OCI-LY7 (cell line): ENCODE results near the gene PSPC1. TPM values are rescaled to one million over a fixed set of nuclear protein-coding genes. Genes with fewer than 3 reads are reported as not detected.

Experiments used
- BruUV-seq: library from RNA; stranded (reverse); fragments of 400-500 nt; replicated peaks from 2 replicates; lab custom pipeline; 2021; lab: Mats Ljungman, UMichigan
- CTCF ChIA-PET: fragments of 300-600 bp; sonication (Branson Sonifier 250); formaldehyde crosslinking; loops from one replicate; lab custom pipeline; 2022; ENCODE audit warnings: antibody characterized with exemption; ENCODE audit not compliant: unreplicated experiment; lab: Charles Lee
- POLR2A ChIA-PET: fragments of 300-600 bp; sonication (Branson Sonifier 250); formaldehyde crosslinking; loops from one replicate; lab custom pipeline; 2022; ENCODE audit warnings: antibody characterized with exemption; lab: Charles Lee
- DNase-seq: peaks from one replicate; pipeline ENCODE4 v3.0.0-alpha.2; 2015; ENCODE audit warnings: low spot score
- H2AFZ ChIP-seq: fragments of 200-600 bp; sonication (generic), shearing (Covaris generic); 2 replicates; pipeline ENCODE4 v1.6.1; 2014; ENCODE audit warnings: mild to moderate bottlenecking, antibody characterized with exemption, low read length, moderate library complexity
- H3K27ac ChIP-seq: fragments of 200-600 bp; sonication (generic); 2 replicates; pipeline ENCODE4 v1.5.1; 2014; ENCODE audit warnings: mixed run types, low read depth, mild to moderate bottlenecking, moderate library complexity, low read length, inconsistent platforms; ENCODE audit not compliant: poor library complexity, severe bottlenecking
- H3K36me3 ChIP-seq: fragments of 200-600 bp; sonication (generic); 2 replicates; pipeline ENCODE4 v1.6.1; 2014; ENCODE audit warnings: mild to moderate bottlenecking, antibody characterized with exemption, low read length, moderate library complexity, mixed read lengths; ENCODE audit not compliant: insufficient read depth
- H3K4me1 ChIP-seq: fragments of 200-600 bp; sonication (generic); 2 replicates; pipeline ENCODE4 v1.5.1; 2014; ENCODE audit warnings: mild to moderate bottlenecking, low read length; ENCODE audit not compliant: insufficient read depth, poor library complexity, severe bottlenecking
- H3K4me2 ChIP-seq: fragments of 200-600 bp; sonication (generic); 2 replicates; pipeline ENCODE4 v1.6.1; 2014; ENCODE audit warnings: mild to moderate bottlenecking, low read length
- H3K4me3 ChIP-seq: fragments of 200-600 bp; sonication (generic); 2 replicates; pipeline ENCODE4 v1.5.1; 2014; ENCODE audit warnings: mild to moderate bottlenecking, low read depth, low read length; ENCODE audit not compliant: poor library complexity, severe bottlenecking
- H3K79me2 ChIP-seq: fragments of 200-600 bp; sonication (generic); 2 replicates; pipeline ENCODE4 v1.6.1; 2016; ENCODE audit warnings: low read depth, mild to moderate bottlenecking, low read length, moderate library complexity, mixed read lengths; ENCODE audit not compliant: insufficient read depth
- H3K9me2 ChIP-seq: fragments of 200-600 bp; sonication (generic); 2 replicates; pipeline ENCODE4 v1.6.1; 2016; ENCODE audit warnings: mild to moderate bottlenecking, low read length, mixed read lengths; ENCODE audit not compliant: insufficient read depth
- H3K9me3 ChIP-seq: fragments of 200-600 bp; sonication (generic); 2 replicates; pipeline ENCODE4 v1.6.1; 2014; ENCODE audit warnings: mild to moderate bottlenecking, mixed run types, low read length, mixed read lengths
- H4K20me1 ChIP-seq: fragments of 200-600 bp; sonication (generic); 2 replicates; pipeline ENCODE4 v1.6.1; 2014; ENCODE audit warnings: mild to moderate bottlenecking, antibody characterized with exemption, low read length, moderate library complexity, mixed read lengths; ENCODE audit not compliant: insufficient read depth
- CTCF ChIP-seq: fragments of 200-600 bp; sonication (generic); conservative IDR thresholded peaks from 2 replicates; pipeline ENCODE4 v1.5.1; 2014; ENCODE audit warnings: mild to moderate bottlenecking, antibody characterized with exemption, low read length, moderate library complexity, mixed read lengths
- EZH2phosphoT487 ChIP-seq: fragments of 200-600 bp; sonication (generic); IDR thresholded peaks from 2 replicates; pipeline ENCODE4 v1.6.1; 2018; ENCODE audit warnings: low read depth, borderline replicate concordance, mild to moderate bottlenecking, mixed run types, antibody characterized with exemption, low read length, moderate library complexity, mixed read lengths
- intact Hi-C: fragments of 100-400 bp; cut with micrococcal nuclease; formaldehyde crosslinking; loops from one replicate; pipeline ENCODE4 v1.10.0; 2022; ENCODE audit not compliant: unreplicated experiment
- total RNA-seq, 2 experiments: library from RNA; depleted of rRNA in 1 of 2; stranded (reverse); fragments of >200 nt in 1 of 2; shearing (Covaris generic) in 1 of 2; gene quantifications; 2 replicates each; pipeline ENCODE4 v1.2.3, GENCODE V29; 2014 to 2022

PSPC1 gene
- total RNA-seq, 2 experiments from 2014 or later: 91.5 to 115 TPM

- no peak for TF ChIP-seq CTCF
- TF ChIP-seq EZH2phosphoT487: no peak
- H3K4me1 ChIP-seq: no peaks in the 10 kb centered on the region
- no peak overlapping the region for H2AFZ ChIP-seq
- H3K27ac ChIP-seq: no peak overlapping the region
- no peaks in the 10 kb centered on the region for H3K9me3 ChIP-seq
- BruUV-seq: no TSS peak
- H3K4me2 ChIP-seq: no peak overlapping the region
- H3K36me3 ChIP-seq: peaks cover 99% of the 10 kb centered on the region
- H3K79me2 ChIP-seq: peaks cover 100% of the 10 kb centered on the region
- CTCF ChIA-PET: no interaction called here
- no peak overlapping the region for H3K4me3 ChIP-seq
- intact Hi-C loops: no loop called here
- peaks cover 7% of the 10 kb centered on the region for H4K20me1 ChIP-seq
- H3K9me2 ChIP-seq: no peaks in the 10 kb centered on the region
- no peak for DNase-seq
- POLR2A ChIA-PET: interaction anchor here (0.7 to 1.6 kb wide), 4 partner anchors 8 to 45 kb away, joined by 3 to 4 read pairs (median 4); partner anchors contain the start of gene PSPC1
Measured at GRCh38 chr13:19766591-19766990, 16.2 kb downstream of the PSPC1 start.

DNA sequence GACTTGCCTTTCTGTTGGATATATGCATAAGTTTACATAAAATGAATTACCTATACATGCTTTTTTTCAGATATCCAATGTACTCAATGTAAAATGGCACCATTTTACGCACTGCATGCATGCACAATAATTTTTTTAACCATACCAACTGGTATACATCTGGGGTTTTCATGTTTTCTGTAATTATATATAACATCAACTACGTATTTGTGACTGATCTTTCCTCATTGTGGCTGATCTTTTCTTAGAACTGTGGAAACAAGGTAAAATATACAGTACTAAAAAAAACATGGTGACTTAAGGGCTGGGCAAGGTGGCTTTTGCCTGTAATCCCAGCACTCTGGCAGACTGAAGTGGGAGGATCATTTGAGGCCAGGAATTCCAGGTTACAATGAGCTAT is 18.5 kb downstream of the PSPC1 start:
- H3K4me1 ChIP-seq: no peaks in the 10 kb centered on the region
- H3K4me3 ChIP-seq: no peak overlapping the region
- H2AFZ ChIP-seq: no peak overlapping the region
- BruUV-seq: no TSS peak
- ChIA-PET POLR2A (interaction anchor here (1.1 to 1.2 kb wide), 2 partner anchors 13 to 17 kb away, joined by 3 to 6 read pairs; no protein-coding TSS in a partner anchor), CTCF (interaction anchor here (0.5 to 0.6 kb wide), 2 partner anchors 17 to 358 kb away, joined by 3 to 4 read pairs; no protein-coding TSS in a partner anchor)
- intact Hi-C loops: no loop called here
- no peaks in the 10 kb centered on the region for H3K9me2 ChIP-seq
- peaks cover 100% of the 10 kb centered on the region for H3K79me2 ChIP-seq
- no peak overlapping the region for H3K4me2 ChIP-seq
- no peak for TF ChIP-seq CTCF
- DNase-seq: no peak
- H3K9me3 ChIP-seq: no peaks in the 10 kb centered on the region
- H3K27ac ChIP-seq: no peak overlapping the region
- peaks cover 12% of the 10 kb centered on the region for H4K20me1 ChIP-seq
- peaks cover 100% of the 10 kb centered on the region for H3K36me3 ChIP-seq

GRCh38 chr13:19763618-19764017 is 19.1 kb downstream of the PSPC1 start:
- H3K4me2 ChIP-seq: no peak overlapping the region
- H3K27ac ChIP-seq: no peak overlapping the region
- no peaks in the 10 kb centered on the region for H3K9me2 ChIP-seq
- no TSS peak for BruUV-seq
- DNase-seq: no peak
- no peaks in the 10 kb centered on the region for H3K4me1 ChIP-seq
- TF ChIP-seq EZH2phosphoT487 (no peak), CTCF (no peak)
- H3K9me3 ChIP-seq: peaks cover 6% of the 10 kb centered on the region; the same call in 1 of the 2 replicates
- H4K20me1 ChIP-seq: peaks cover 16% of the 10 kb centered on the region
- no peak overlapping the region for H3K4me3 ChIP-seq
- peaks cover 100% of the 10 kb centered on the region for H3K79me2 ChIP-seq
- intact Hi-C loops: no loop called here
- no peak overlapping the region for H2AFZ ChIP-seq
- H3K36me3 ChIP-seq: peaks cover 100% of the 10 kb centered on the region
- POLR2A ChIA-PET: no interaction called here
- CTCF ChIA-PET: no interaction called here
